ENCODE results near the gene ZDHHC14.

DNA sequence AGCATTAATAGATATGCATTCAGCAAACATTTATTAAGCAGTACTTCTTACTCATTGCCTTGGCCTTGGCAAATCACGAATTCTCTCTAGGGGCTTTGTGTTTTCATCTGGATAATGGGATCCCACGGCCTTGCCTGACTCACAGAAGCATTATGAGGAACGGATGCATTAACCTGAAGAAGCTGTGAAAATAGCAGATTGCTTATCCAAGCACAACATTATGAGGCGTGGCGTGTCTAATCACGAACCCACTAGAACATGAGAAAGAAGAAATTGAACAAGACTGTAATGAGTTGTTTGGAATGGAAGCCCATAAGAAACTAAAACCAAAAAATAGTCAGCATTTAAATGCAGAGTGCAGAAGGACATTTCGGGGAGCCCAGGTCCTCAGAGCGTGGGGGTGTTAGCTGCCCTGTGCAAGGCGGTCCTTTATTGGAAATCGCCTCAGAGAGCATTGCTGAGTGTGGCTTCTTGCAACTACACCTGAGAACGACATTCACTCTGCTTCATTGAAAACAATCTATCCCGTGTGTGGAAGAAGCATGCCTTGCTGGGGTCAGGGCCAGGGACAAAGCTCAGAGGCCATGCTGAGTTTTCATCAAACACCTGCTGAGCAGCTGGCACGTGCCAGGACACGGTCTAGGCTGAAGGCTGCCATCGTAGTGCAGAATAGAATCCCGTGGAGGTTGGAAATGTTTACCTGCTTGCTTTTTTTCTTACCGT lies 179.9 kb downstream of the ZDHHC14 start:
- TF ChIP-seq FOXM1 (IDR thresholded peaks at IDR 0.05; ENCODE audit: borderline replicate concordance, low read depth) (no peak), TAF1 (IDR thresholded peaks at IDR 0.05; ENCODE audit: low read depth) (no peak), RAD21 (IDR thresholded peaks at IDR 0.05; ENCODE audit: low read depth) (no peak), YY1 (IDR thresholded peaks at IDR 0.05; ENCODE audit: low read depth) (no peak), NFIC (IDR thresholded peaks at IDR 0.05) (no peak), CREB1 (IDR thresholded peaks at IDR 0.05; ENCODE audit: low read depth) (no peak), ZBTB7A (IDR thresholded peaks at IDR 0.05; ENCODE audit: low read depth) (no peak), MAX (IDR thresholded peaks at IDR 0.05) (no peak), EP300 (IDR thresholded peaks at IDR 0.05; ENCODE audit: borderline replicate concordance) (no peak), TCF12 (IDR thresholded peaks at IDR 0.05; ENCODE audit: low read depth) (no peak), CEBPB (IDR thresholded peaks at IDR 0.05) (no peak), TEAD4 (IDR thresholded peaks at IDR 0.05) (no peak), REST (IDR thresholded peaks at IDR 0.05; ENCODE audit: low read depth) (no peak)
